Tibial artery (tissue), 4 donors: Measurements from ENCODE around the gene ST6GALNAC6.
A peak's percentile ranks its signal among the peaks of the same experiment; 100 is the strongest.
"Not testable (repeated sequence)": the region's sequence is repeated elsewhere in the genome, so short reads cannot be mapped to it uniquely, and the experiment has no call there.

ENCODE experiments used
- DNase-seq, 2 donors: peaks; one replicate each; pipeline ENCODE4 v3.0.0-alpha.2; 2019
- H3K27ac ChIP-seq, 2 donors: fragments of 200-600 bp; sonication (generic) in 1 of 2; 1 replicate in 1 of 2; 2 replicates in 1 of 2; pipeline ENCODE4 v1.5.1; 2018 to 2019; ENCODE audit warnings: mild to moderate bottlenecking in 1 of 2
- H3K27me3 ChIP-seq, 2 donors: fragments of 200-600 bp; sonication (generic) in 1 of 2; one replicate each; pipeline versions ENCODE4 v1.5.1 to v1.6.0; 2016 to 2019
- H3K36me3 ChIP-seq, 3 donors: fragments of 200-600 bp; sonication (generic) in 2 of 3; one replicate each; pipeline ENCODE4 v1.5.1; 2016 to 2019; ENCODE audit warnings: mild to moderate bottlenecking in 2 of 3
- H3K4me1 ChIP-seq, 4 donors: fragments of 200-600 bp; sonication (generic) in 2 of 4; 1 replicate in 3 of 4; 2 replicates in 1 of 4; pipeline ENCODE4 v1.5.1; 2016 to 2019
- H3K4me3 ChIP-seq, 2 donors: fragments of 200-600 bp; sonication (generic) in 1 of 2; 1 replicate in 1 of 2; 2 replicates in 1 of 2; pipeline ENCODE4 v1.5.1; 2018 to 2019; ENCODE audit warnings: mild to moderate bottlenecking in 2 of 2
- H3K9me3 ChIP-seq, 3 donors: fragments of 200-600 bp; sonication (generic) in 1 of 3; one replicate each; pipeline ENCODE4 v1.5.1; 2016 to 2019
- intact Hi-C: fragments of 100-400 bp; cut with DNase I; formaldehyde crosslinking; loops from one replicate; pipeline ENCODE4 v1.15.0; 2023; ENCODE audit warnings: low total_unique reads
- TF ChIP-seq, protein P1 (sequence below), 2 experiments: fragments of 200-600 bp in 1 of 2; fragments of 450-650 bp in 1 of 2; IDR thresholded peaks; one replicate each; pipeline ENCODE4 v1.5.1; 2017 to 2019; ENCODE audit warnings: antibody characterized with exemption in 2 of 2, mild to moderate bottlenecking in 1 of 2, moderate library complexity in 1 of 2

Gene ST6GALNAC6

DNA sequence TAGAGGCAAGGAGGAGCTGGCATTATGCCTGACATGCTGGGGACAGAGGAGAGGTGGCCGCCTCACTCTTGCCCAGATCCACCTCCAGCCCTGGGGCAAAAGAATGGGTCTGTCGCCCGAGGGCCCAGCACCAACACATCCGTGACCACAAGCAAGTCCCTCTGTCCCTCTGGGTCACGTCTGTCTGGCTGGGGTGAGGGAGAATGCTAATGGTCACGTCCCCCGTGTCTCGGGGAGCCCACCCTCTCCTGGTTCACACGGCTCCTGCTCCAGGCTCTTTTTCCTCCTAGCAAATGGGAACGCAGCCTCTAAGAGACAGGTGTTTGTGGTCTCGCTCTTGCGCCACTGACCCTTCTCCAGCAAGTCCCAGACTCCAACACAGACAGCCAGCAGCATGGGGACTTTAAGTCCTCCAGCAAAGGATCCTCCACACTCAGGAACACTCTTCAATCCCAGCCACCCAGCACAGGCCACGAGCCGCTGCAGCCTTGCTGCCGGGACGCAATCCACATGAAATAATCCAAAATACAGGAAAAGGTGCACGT is 49.0 kb downstream of the ST6GALNAC6 start:
- Histone ChIP-seq H3K36me3 (peaks cover 0 to 18% (median 10%) of the 10 kb centered on the region in 3 donors), H3K27me3 (no peaks in the 10 kb centered on the region), H3K27ac (no peak overlapping the region), H3K9me3 (peaks cover 0 to 7% (median 3%) of the 10 kb centered on the region in 3 donors), H3K4me3 (peak overlapping the region; percentile 4 to 71), H3K4me1 (peaks cover 0 to 61% (median 44%) of the 10 kb centered on the region in 4 donors)
- DNase-seq: no peak
- TF ChIP-seq, protein P1, sequence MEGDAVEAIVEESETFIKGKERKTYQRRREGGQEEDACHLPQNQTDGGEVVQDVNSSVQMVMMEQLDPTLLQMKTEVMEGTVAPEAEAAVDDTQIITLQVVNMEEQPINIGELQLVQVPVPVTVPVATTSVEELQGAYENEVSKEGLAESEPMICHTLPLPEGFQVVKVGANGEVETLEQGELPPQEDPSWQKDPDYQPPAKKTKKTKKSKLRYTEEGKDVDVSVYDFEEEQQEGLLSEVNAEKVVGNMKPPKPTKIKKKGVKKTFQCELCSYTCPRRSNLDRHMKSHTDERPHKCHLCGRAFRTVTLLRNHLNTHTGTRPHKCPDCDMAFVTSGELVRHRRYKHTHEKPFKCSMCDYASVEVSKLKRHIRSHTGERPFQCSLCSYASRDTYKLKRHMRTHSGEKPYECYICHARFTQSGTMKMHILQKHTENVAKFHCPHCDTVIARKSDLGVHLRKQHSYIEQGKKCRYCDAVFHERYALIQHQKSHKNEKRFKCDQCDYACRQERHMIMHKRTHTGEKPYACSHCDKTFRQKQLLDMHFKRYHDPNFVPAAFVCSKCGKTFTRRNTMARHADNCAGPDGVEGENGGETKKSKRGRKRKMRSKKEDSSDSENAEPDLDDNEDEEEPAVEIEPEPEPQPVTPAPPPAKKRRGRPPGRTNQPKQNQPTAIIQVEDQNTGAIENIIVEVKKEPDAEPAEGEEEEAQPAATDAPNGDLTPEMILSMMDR (IDR thresholded peaks at IDR 0.05): no peak
- intact Hi-C loops: no loop called here

GRCh38 chr9:127848756-127849504 is 50.5 kb downstream of the ST6GALNAC6 start:
- H3K9me3 ChIP-seq: peaks cover 0 to 7% (median 3%) of the 10 kb centered on the region in 3 donors
- H3K4me3 ChIP-seq: no peak overlapping the region
- no peak for DNase-seq
- no peaks in the 10 kb centered on the region for H3K27me3 ChIP-seq
- intact Hi-C loops: no loop called here
- H3K36me3 ChIP-seq: peaks cover 0 to 18% (median 10%) of the 10 kb centered on the region in 3 donors
- H3K27ac ChIP-seq: peak overlapping the region in 1 of 2 donors; percentile 24
- TF ChIP-seq, protein P1 (IDR thresholded peaks at IDR 0.05): no peak
- H3K4me1 ChIP-seq: peaks cover 0 to 61% (median 40%) of the 10 kb centered on the region in 4 donors

- Histone ChIP-seq H3K36me3 (peaks cover 0 to 18% (median 10%) of the 10 kb centered on the region in 3 donors), H3K27ac (peak overlapping the region; percentile 70 to 72), H3K9me3 (peaks cover 0 to 7% (median 3%) of the 10 kb centered on the region in 3 donors), H3K27me3 (no peaks in the 10 kb centered on the region), H3K4me1 (peaks cover 0 to 52% (median 32%) of the 10 kb centered on the region in 4 donors), H3K4me3 (no peak overlapping the region)
- intact Hi-C loops: no loop called here
- no peak for DNase-seq
- TF ChIP-seq, protein P1 (IDR thresholded peaks at IDR 0.05): no peak
These were observed 51.3 kb downstream of the ST6GALNAC6 start for GRCh38 chr9:127847833-127848755.

GRCh38 chr9:127847178-127847510 is 52.3 kb downstream of the ST6GALNAC6 start:
- Histone ChIP-seq H3K9me3 (peaks cover 0 to 7% (median 3%) of the 10 kb centered on the region in 3 donors), H3K27ac (peak overlapping the region; percentile 70 to 72), H3K4me3 (no peak overlapping the region), H3K27me3 (no peaks in the 10 kb centered on the region), H3K4me1 (peaks cover 0 to 43% (median 28%) of the 10 kb centered on the region in 4 donors), H3K36me3 (peaks cover 0 to 25% (median 19%) of the 10 kb centered on the region in 3 donors)
- TF ChIP-seq, protein P1 (IDR thresholded peaks at IDR 0.05): no peak
- intact Hi-C loops: no loop called here
- DNase-seq: peak in 1 of 2 donors; percentile 53

- peak; percentile 70 to 85 for DNase-seq
- peaks cover 0 to 28% (median 19%) of the 10 kb centered on the region in 3 donors for H3K36me3 ChIP-seq
- intact Hi-C loops: no loop called here
- peak overlapping the region; percentile 70 to 72 for H3K27ac ChIP-seq
- H3K4me1 ChIP-seq: peaks cover 0 to 39% (median 26%) of the 10 kb centered on the region in 4 donors
- TF ChIP-seq, protein P1 (IDR thresholded peaks at IDR 0.05): no peak
- no peaks in the 10 kb centered on the region for H3K27me3 ChIP-seq
- H3K9me3 ChIP-seq: peaks cover 0 to 7% (median 3%) of the 10 kb centered on the region in 3 donors
- no peak overlapping the region for H3K4me3 ChIP-seq
These were observed 52.8 kb downstream of the ST6GALNAC6 start for GRCh38 chr9:127846443-127847177.

DNA sequence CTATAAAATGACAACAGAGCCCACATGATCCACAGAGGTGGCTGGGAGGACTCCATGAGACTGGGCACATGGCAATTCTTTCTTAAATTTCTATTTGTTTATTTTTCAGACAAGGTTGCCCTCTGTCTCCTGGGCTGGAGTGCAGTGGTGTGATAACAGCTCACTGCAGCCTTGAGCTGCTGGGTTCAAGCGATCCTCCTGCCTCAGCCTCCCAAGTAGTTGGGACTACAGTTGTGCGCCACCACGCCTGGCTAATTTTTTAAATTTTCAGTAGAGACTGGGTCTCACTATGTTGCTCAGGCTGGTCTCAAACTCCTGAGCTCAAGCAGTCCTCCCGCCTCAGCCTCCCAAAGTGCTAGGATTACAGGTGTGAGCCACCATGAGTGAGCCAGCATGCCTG is 53.8 kb downstream of the ST6GALNAC6 start:
- Histone ChIP-seq H3K36me3 (peaks cover 0 to 36% (median 19%) of the 10 kb centered on the region in 3 donors), H3K4me1 (peaks cover 0 to 39% (median 23%) of the 10 kb centered on the region in 4 donors), H3K27ac (peak overlapping the region; percentile 70 to 72)
- H3K4me3 ChIP-seq, H3K27me3 ChIP-seq, H3K9me3 ChIP-seq, intact Hi-C loops, DNase-seq: not testable (repeated sequence)
